ENCODE measurements around the gene G6PC1.
"Not testable (repeated sequence)": the region's sequence is repeated elsewhere in the genome, so short reads cannot be mapped to it uniquely, and the experiment has no call there.

G6PC1 gene

DNA sequence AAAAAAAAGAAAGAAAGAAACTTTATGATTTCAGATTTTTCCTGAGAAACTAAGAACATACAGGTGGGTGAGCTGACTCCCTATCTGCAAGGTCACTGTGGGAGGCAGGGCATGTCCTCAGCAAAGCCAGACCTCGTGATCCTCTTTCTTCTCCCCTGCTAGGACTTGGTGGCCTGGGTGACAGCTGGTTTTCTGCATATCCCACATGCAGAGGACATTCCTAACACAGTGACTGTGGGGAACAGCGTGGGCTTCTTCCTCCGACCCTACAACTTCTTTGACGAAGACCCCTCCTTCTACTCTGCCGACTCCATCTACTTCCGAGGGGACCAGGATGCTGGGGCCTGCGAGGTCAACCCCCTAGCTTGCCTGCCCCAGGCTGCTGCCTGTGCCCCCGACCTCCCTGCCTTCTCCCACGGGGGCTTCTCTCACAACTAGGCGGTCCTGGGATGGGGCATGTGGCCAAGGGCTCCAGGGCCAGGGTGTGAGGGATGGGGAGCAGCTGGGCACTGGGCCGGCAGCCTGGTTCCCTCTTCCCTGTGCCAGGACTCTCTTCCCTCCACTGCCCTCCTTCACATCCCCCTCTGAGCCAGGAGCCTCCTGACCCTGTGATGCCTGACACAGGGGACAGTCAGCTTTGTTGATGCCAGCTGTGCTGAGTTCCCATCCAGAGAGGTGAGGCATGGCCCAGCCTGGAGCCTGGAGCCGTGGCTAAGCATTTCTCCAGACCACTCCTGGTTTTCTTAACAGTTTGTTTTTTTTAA is 26.5 kb upstream of the G6PC1 start:
- DNase-seq = not testable (repeated sequence)

DNA sequence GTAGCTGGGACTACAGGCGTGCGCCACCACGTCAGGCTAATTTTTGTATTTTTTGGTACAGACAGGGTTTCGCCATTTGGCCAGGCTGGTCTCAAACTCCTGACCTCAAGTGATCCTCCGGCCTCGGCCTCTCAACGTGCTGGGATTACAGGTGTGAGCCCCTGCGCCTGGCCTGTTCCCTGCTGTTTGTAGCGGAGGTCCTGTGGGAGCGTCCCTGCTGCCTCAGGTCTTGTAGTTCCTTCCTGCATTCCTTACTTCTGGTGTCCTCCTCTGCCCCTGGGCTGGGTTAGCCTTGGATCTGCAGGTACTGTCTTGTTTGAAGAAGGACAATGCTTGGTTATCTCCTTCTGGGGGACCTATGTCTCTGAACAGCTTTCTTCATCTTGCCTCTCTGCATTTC is 23.6 kb upstream of the G6PC1 start:
- DNase-seq = no peak

- no peak for DNase-seq
Observed at GRCh38 chr17:42878123-42878880, 22.3 kb upstream of the G6PC1 start.

GRCh38 chr17:42878924-42879595 is 21.5 kb upstream of the G6PC1 start:
- no peak for DNase-seq

GRCh38 chr17:42879596-42879985 is 21.0 kb upstream of the G6PC1 start:
- DNase-seq = peak; percentile 22

DNA sequence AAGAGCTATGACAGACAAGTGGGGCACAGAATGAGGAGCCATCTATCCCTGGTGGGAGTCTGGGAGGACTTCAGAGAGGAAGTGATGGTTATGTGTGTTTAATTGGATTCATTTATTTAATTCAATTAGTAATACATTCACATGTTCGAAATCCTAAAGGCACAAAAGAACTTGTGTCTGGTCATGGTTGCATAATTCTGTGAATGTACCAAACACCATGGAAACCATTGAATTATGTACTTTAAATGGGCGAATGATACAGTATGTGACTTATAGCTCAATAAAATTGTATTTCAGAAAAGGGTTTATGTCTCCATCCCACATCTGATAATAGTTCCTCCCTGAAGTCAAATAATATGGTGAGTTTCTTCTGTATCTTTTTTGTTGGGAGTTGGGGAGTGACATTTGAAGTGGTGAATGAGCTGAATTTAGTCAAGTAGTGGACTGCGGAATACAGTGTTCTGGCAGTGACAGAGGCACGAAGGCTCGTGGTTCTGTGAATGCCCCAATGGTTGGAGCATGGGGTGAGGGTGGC is 19.8 kb upstream of the G6PC1 start:
- DNase-seq = no peak

DNA sequence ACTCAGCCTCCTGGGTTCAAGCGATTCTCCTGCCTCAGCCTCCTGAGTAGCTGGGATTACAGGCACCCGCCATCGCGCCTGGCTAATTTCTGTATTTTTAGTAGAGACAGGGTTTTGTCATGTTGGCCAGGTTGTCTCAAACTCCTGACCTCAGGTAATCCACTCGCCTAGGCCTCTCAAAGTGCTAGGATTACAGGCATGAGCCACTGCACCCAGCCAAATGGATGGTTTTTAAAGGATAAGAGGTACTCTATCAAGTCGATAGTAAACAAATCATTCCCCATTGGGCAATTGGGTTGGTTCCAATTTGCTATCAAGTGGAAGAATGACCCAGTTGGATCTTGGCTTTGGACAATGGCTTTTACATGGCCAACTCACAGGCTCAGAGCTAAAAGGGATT is 18.9 kb upstream of the G6PC1 start:
- not testable (repeated sequence) for DNase-seq

- no peak for DNase-seq
Observed at GRCh38 chr17:42882166-42882565, 18.4 kb upstream of the G6PC1 start.

DNA sequence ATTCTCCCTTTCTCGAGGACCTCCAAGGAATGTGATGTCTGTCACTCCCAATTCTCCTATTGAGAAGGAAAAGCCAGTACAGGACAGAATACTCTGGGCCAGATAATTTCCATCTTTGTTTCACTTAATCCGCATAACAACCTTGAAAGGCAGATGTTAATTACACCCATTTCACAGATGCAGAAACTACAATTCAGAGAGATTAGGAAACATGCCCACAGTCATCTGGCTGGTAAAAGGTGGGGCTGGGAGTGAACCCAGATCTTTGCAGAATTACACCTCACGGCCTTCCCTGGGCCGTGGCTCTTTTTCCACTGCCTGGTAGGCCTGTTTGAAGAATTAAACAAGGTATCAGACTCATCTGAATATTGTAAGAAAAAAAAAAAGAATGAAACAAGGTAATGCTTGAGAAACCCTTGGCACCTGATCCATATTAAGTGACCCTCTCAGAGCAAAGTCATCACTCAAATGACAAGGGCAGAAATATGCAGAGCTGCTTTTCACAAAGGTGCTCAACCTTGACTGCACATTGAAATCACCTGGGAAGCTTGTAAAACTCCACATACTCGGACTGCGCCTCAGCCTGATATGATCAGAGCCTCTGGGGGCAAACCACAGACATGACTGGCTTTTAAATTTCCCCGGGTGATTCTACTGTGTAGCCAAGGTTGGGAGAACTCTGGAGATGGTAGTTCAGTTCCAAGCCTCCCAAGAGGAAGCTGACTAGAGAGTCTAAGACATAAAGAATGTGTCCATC is 16.6 kb upstream of the G6PC1 start:
- no peak for DNase-seq

DNA sequence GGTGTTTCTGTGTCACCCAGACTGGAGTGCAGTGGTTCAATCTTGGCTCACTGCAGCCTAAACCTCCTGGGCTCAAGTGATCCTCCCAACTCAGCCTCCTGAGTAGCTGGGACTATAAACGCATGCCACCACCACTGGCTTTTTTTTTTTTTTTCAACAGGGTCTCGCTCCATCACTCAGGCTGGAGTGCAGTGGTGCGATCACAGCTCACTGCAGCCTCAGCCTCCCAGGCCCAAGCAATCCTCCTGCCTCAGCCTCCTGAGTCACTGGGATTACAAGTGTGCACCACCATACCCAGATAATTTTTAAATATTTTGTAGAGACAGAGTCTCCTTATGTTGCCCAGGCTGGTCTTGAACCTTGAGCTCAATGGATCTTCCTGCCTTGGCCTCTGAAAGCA is 14.8 kb upstream of the G6PC1 start:
- DNase-seq = not testable (repeated sequence)

- DNase-seq = no peak
Observed at GRCh38 chr17:42886283-42887176, 14.1 kb upstream of the G6PC1 start.

GRCh38 chr17:42889809-42890208 is 10.8 kb upstream of the G6PC1 start:
- no peak for DNase-seq

GRCh38 chr17:42891539-42892152 is 9.0 kb upstream of the G6PC1 start:
- no peak for DNase-seq

DNA sequence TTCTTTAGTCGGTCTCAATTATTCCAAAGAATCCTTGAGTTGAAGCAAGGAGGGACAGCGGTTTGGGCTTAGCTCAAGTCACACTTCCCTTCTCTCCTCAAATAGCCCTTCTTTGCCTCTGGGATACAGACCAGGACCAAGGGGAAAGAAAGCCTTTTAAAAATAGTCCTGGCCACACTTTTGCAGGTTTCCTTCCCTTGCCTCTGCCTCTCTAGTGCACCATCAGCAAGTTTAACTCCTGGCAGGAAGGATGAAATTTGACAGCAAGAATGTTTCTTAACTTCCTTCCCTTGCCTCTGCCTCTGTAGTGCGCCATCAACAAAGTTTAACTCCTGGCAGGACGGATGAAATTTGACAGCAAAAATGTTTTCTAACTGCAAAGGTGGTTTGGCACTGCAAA is 7.2 kb upstream of the G6PC1 start:
- no peak for DNase-seq

- no peak for DNase-seq
Observed at GRCh38 chr17:42894283-42895184, 6.1 kb upstream of the G6PC1 start.

GRCh38 chr17:42895185-42895555 is 5.4 kb upstream of the G6PC1 start:
- DNase-seq = peak; percentile 78

- no peak for DNase-seq
Observed at GRCh38 chr17:42898147-42898811, 2.3 kb upstream of the G6PC1 start.

DNA sequence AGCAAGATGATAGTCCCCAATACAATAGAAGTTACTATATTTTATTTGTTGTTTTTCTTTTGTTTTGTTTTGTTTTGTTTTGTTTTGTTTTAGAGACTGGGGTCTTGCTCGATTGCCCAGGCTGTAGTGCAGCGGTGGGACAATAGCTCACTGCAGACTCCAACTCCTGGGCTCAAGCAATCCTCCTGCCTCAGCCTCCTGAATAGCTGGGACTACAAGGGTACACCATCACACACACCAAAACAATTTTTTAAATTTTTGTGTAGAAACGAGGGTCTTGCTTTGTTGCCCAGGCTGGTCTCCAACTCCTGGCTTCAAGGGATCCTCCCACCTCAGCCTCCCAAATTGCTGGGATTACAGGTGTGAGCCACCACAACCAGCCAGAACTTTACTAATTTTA is 618 bp upstream of the G6PC1 start:
- DNase-seq = not testable (repeated sequence)

DNA sequence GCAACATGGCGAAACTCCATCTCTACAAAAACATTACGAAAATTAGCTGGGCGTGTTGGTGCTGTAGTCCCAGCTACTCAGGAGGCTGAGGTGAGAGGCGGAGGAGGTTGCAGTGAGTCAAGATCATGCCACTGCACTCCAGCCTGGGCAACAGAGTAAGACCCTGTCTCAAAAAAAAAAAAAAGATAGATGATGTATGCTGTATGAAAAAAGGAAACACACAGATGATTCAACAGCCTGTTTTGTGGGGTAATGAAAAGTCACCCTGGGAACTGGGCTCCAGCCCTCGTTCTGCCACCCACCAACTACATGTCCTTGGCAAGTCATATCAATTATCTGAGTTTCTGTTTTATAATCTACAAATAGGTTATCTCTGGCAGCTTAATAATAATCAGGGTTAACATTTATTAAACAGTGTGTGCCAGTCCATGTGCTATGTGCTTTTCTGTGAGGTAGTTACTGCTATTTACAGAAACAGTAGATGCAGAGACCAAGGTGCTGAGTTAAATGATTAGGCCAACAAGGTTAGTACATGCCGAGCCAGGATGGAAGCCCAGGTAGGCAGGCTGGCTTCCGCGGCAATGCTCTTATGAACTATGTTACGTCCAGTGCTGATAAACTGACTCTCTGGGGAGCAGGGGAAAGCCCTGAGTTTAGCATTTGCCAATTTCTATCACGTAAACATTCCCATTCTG is 1.1 kb downstream of the G6PC1 start:
- no peak for DNase-seq
